ENCODE results near the gene CLIC4.
"Not testable (repeated sequence)": the region's sequence is repeated elsewhere in the genome, so short reads cannot be mapped to it uniquely, and the experiment has no call there.

- not testable (repeated sequence) for TF ChIP-seq CTCF (IDR thresholded peaks at IDR 0.05); POLR2AphosphoS5 (IDR thresholded peaks at IDR 0.05; ENCODE audit: insufficient read depth in 1 of 2, low read depth in 1 of 2); POLR2A (IDR thresholded peaks at IDR 0.05)
These were observed 35.4 kb downstream of the CLIC4 start for GRCh38 chr1:24780626-24781025.
